Embryonic facial prominence (tissue), 1 donor: ENCODE results near the gene ASXL1.

ENCODE experiments used
- DNase-seq: peaks from one replicate; pipeline ENCODE4 v3.0.0-alpha.2; 2016; ENCODE audit errors: extremely low spot score

ASXL1 gene

GRCh38 chr20:32480371-32481241 is 122.5 kb downstream of the ASXL1 start:
- no peak for DNase-seq

GRCh38 chr20:32481311-32482142 is 123.4 kb downstream of the ASXL1 start:
- DNase-seq, result no peak

- DNase-seq, result no peak
These were observed 124.0 kb downstream of the ASXL1 start for GRCh38 chr20:32482143-32482441.

- DNase-seq, result no peak
These were observed 124.5 kb downstream of the ASXL1 start for GRCh38 chr20:32482442-32483261.

GRCh38 chr20:32483351-32484224 is 125.5 kb downstream of the ASXL1 start:
- DNase-seq, result peak; percentile 93

- DNase-seq, result peak; percentile 33
These were observed 126.3 kb downstream of the ASXL1 start for GRCh38 chr20:32484225-32484957.

- peak; percentile 84 for DNase-seq
These were observed 127.0 kb downstream of the ASXL1 start for GRCh38 chr20:32484958-32485769.

- DNase-seq, result no peak
These were observed 127.8 kb downstream of the ASXL1 start for GRCh38 chr20:32485770-32486478.

- DNase-seq, result no peak
These were observed 129.2 kb downstream of the ASXL1 start for GRCh38 chr20:32487381-32487780.

GRCh38 chr20:32488066-32488838 is 130.1 kb downstream of the ASXL1 start:
- no peak for DNase-seq
